ENCODE measurements around the gene PPP2R3C.
"Not testable (repeated sequence)": the region's sequence is repeated elsewhere in the genome, so short reads cannot be mapped to it uniquely, and the experiment has no call there.

PPP2R3C gene

DNA sequence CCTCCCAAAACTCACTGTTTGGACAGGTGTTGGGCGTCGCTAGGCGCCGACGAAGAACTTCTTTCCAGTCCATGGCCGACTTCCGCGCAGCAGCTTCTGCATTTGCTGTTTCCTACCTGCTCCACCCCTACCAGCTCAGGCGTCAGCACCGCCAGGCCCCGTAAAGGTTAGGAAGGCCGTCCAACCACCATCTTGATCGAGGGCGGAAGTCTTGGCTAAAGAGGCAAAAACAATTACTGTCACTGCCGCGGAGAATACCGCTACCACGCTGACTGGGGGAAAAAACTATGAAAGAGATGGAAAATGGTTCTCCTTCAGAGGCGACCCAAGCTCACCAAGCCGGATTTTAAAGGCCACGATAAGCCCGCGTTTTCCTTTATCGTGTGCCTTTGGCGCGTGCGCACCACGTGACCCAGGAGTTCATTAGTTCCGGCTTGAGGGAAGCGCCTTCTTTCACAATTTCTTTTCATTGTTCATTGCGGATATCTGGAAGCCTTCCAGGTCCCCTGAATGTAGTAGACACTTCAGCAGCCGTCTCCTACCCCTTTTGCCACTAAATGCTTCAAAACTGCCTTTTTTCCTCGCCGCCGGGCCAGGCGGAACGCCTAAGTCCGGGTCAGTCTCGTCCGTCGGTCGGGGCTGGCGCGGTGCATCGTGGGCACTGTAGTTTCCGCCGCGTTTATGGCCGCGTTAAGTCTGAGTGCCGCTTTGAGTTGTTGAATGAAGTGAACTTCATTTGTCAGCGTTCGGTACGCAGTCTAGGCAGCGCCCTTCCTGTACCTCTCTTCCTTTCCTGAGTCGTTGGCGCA is at the start of gene PPP2R3C, which contains the start of gene PRORP:
Gene PPP2R3C, minus strand, starts transcription at position 104 of the 809 bp plus-strand sequence. Its CDS starts 31 bp downstream, at position 73.
Gene PRORP, plus strand, starts transcription at position 666 of the 809 bp plus-strand sequence. CDS start 694 bp downstream, outside the sequence.
- H3K4me1 Mint-ChIP-seq (ENCODE audit: low read depth) = peaks cover 66% of the 10 kb centered on the region
- peak; percentile 90 for DNase-seq
- peaks cover 86% of the 10 kb centered on the region for H3K36me3 Mint-ChIP-seq (ENCODE audit: low read depth)
- H3K27ac Mint-ChIP-seq = peak within 1 kb of the TSS; percentile 100
- H3K9me3 Mint-ChIP-seq = no peaks in the 10 kb centered on the region
- H3K27me3 Mint-ChIP-seq = no peaks in the 10 kb centered on the region
- peak within 1 kb of the TSS; percentile 92 for H3K4me3 Mint-ChIP-seq

DNA sequence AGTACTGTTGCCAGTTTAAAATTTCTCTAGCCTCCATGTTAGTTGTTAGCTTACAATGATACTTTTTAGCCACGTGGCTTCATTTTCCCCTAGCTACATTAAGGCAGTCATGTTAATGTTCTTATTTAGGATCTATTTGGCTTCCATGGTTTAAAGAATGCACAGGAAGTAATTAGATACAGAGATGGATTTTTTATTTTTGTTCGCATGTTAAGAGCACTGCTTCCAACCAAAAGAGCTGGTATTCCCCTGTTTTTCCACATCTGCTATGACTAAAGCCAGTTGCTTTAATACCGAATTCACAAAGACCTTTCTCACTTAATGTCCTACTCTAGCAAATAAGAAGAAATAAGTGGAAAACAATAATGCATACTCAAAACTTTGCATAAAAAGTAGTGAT is 45.7 kb upstream of the PPP2R3C start:
- H3K4me1 Mint-ChIP-seq (ENCODE audit: low read depth) = peaks cover 8% of the 10 kb centered on the region
- no peak overlapping the region for H3K27ac Mint-ChIP-seq
- peaks cover 64% of the 10 kb centered on the region for H3K36me3 Mint-ChIP-seq (ENCODE audit: low read depth)
- DNase-seq = no peak
- no peak overlapping the region for H3K4me3 Mint-ChIP-seq
- no peaks in the 10 kb centered on the region for H3K27me3 Mint-ChIP-seq
- no peaks in the 10 kb centered on the region for H3K9me3 Mint-ChIP-seq

DNA sequence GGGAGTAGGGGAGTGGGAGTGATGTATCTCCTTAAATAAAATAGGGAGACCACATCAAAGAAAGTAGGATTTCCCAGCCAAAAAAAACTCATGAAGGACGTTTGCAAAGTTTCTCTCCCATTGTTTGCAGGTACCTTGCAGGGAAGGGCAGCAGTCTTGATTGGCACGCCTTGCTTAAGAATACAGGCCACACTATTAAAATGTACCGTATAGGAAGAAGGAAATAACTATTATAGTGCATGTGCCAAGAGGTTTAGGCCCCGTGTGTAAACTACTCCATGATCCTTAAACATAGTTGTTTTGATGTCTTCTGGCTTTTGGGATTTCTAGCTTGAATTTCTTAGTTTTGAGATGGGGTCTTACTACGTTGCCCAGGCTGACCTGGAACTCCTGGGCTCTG is 43.1 kb upstream of the PPP2R3C start:
- no peak overlapping the region for H3K4me3 Mint-ChIP-seq
- H3K36me3 Mint-ChIP-seq (ENCODE audit: low read depth) = peaks cover 59% of the 10 kb centered on the region
- no peaks in the 10 kb centered on the region for H3K9me3 Mint-ChIP-seq
- no peak overlapping the region for H3K27ac Mint-ChIP-seq
- peaks cover 33% of the 10 kb centered on the region for H3K4me1 Mint-ChIP-seq (ENCODE audit: low read depth)
- H3K27me3 Mint-ChIP-seq = no peaks in the 10 kb centered on the region
- no peak for DNase-seq

DNA sequence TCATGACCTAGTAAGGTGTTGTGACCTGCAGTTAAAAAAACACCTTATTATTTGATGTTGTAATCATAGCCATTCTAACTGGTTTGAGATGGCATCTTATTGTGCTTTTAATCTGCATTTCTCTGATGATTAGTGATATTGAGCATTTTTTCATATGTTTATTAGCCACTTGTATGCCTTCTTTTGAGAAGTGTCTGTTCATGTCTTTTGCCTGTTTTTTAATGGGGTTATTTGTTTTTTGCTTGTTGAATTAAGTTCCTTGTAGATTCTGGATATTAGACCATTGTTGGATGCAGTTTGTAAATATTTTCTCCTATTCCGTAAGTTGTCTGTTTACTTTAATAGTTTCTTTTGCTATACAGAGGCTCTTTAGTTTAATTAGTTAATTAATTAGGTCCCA is 41.6 kb upstream of the PPP2R3C start:
- Mint-ChIP-seq H3K9me3 (no peaks in the 10 kb centered on the region), H3K36me3 (ENCODE audit: low read depth) (peaks cover 61% of the 10 kb centered on the region), H3K4me1 (ENCODE audit: low read depth) (peaks cover 42% of the 10 kb centered on the region), H3K27ac (no peak overlapping the region), H3K4me3 (no peak overlapping the region), H3K27me3 (no peaks in the 10 kb centered on the region)
- no peak for DNase-seq

DNA sequence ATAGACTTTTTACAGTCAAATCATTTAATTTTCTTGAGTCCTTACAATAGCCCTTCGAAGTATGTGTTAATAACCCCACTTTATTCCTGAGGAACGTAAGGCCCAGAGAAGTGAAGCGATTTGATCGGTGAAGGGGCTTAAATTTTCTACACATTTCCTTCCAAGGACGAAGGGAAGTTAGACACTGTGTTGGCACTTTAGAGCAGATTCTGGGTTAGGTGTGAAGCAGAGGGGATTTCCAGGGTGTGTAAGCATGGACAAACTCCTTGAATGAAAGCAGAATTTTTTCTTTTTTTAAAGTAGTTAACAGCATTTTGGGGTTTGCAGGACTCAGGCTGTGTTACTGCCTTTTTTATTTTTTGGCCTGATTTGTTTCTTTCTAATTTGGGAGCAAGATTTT is 39.4 kb upstream of the PPP2R3C start:
- H3K9me3 Mint-ChIP-seq = no peaks in the 10 kb centered on the region
- peak overlapping the region; percentile 23 for H3K4me3 Mint-ChIP-seq
- peak overlapping the region; percentile 81 for H3K27ac Mint-ChIP-seq
- H3K4me1 Mint-ChIP-seq (ENCODE audit: low read depth) = peaks cover 50% of the 10 kb centered on the region
- no peaks in the 10 kb centered on the region for H3K27me3 Mint-ChIP-seq
- peaks cover 54% of the 10 kb centered on the region for H3K36me3 Mint-ChIP-seq (ENCODE audit: low read depth)
- no peak for DNase-seq

DNA sequence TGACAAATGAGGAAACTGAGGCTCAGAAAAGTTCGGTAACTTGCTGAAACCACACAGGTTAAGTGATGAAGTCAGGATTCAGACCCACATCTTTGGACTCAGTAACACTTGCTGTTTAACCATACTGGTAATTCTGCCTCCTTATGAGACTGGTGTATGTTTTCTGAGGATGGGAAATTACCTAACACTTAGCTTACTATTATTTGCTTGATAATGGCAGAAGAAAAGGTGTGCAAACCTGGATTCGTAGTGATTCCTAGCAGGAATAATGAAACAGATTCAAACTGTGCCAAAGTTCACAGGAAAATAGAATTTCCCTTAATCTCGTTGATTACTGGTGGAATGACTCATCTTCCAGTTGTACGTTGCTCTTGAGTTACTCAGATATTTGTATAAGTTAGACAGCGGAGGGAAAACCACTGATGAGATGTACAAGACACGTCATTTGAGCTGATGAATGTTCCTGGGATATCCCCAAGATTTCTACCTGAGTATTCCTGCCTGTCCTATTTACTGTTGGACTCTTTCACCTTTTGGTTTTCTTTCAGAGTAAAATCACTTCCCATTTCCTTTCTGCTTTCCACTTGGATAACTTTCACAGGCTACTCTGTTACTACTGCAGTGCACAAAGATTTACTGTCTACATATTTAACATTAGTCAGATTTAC is 38.1 kb upstream of the PPP2R3C start:
- Mint-ChIP-seq H3K27ac (peak overlapping the region; percentile 79), H3K36me3 (ENCODE audit: low read depth) (peaks cover 45% of the 10 kb centered on the region), H3K9me3 (no peaks in the 10 kb centered on the region), H3K4me1 (ENCODE audit: low read depth) (peaks cover 59% of the 10 kb centered on the region), H3K27me3 (no peaks in the 10 kb centered on the region), H3K4me3 (peak overlapping the region; percentile 18)
- no peak for DNase-seq

DNA sequence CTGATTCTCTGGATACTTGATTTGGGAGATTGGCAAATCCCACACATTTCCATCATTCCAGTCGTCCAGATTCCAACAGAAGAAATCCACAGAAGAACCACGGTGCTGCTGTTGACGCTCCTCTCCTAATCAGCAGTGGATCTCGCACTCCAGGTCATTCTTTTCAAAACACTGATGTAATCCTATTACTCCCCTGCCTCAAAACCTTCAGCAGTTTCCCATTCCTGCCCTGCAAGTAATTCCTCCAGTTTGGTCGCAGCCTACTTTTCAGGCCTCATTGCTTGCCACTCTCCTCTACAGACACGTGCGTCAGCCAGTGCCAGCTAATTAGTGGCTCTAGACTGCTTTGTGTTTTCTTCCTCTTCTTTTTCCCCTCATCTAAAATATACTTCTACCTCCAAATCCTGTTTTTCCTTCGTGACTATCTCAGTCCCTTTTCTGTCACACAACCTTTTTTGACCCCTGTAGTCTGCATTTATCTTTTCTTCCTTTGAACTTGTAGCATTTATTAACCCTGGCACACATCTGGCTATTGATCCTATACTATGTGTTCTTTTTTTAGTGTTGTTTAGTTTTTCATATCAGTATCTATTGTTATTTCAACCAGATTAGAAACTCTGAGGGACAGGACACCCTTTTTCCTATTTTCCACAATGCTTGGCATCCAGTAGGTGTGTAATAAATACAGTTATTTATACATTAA is 37.3 kb upstream of the PPP2R3C start:
- no peak overlapping the region for H3K4me3 Mint-ChIP-seq
- peak overlapping the region; percentile 79 for H3K27ac Mint-ChIP-seq
- DNase-seq = no peak
- peaks cover 39% of the 10 kb centered on the region for H3K36me3 Mint-ChIP-seq (ENCODE audit: low read depth)
- H3K27me3 Mint-ChIP-seq = no peaks in the 10 kb centered on the region
- H3K4me1 Mint-ChIP-seq (ENCODE audit: low read depth) = peaks cover 65% of the 10 kb centered on the region
- no peaks in the 10 kb centered on the region for H3K9me3 Mint-ChIP-seq

DNA sequence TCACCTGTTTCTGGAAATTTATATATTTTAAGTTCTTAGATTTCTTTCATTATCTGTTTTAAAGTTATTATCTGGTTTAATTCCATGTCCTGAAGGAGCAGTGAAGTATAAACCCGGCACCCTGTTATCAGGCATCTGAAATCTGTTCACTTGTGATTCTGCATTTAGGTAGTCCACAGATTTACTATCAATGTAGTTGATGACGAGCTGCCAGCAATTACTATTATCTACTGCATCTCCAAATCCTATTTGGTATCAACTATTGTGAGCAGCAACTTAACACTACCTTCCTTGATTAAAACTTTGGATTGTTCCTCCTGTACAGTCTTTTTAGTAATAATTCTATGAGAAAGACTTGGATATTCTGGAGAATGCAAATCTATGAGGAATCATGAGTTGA is 36.7 kb upstream of the PPP2R3C start:
- H3K36me3 Mint-ChIP-seq (ENCODE audit: low read depth) = peaks cover 35% of the 10 kb centered on the region
- H3K27me3 Mint-ChIP-seq = no peaks in the 10 kb centered on the region
- H3K4me3 Mint-ChIP-seq = no peak overlapping the region
- DNase-seq = no peak
- H3K4me1 Mint-ChIP-seq (ENCODE audit: low read depth) = peaks cover 69% of the 10 kb centered on the region
- H3K27ac Mint-ChIP-seq = no peak overlapping the region
- no peaks in the 10 kb centered on the region for H3K9me3 Mint-ChIP-seq

DNA sequence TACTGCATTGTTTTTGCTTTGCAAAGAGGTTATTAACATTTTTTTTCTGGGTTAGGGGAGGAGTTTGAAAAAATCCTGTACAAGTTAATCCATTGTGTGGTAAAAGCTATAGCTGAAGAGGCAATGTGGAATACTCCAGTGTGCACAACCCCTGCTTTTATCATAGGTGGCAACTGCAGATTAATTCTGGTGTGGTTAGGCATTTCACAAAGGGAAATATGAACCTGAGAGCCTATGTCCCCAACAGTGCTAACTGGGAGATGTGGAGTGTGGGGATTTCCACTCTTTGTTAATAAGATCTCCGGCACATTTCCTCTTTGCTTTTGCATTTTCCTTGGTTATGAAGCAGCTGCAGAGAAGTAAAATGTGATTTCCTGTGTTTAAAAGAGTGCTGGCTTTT is 34.2 kb upstream of the PPP2R3C start:
- Mint-ChIP-seq H3K4me1 (ENCODE audit: low read depth) (peaks cover 55% of the 10 kb centered on the region), H3K4me3 (no peak overlapping the region), H3K9me3 (no peaks in the 10 kb centered on the region), H3K36me3 (ENCODE audit: low read depth) (peaks cover 46% of the 10 kb centered on the region), H3K27ac (peak overlapping the region; percentile 70), H3K27me3 (no peaks in the 10 kb centered on the region)
- no peak for DNase-seq

DNA sequence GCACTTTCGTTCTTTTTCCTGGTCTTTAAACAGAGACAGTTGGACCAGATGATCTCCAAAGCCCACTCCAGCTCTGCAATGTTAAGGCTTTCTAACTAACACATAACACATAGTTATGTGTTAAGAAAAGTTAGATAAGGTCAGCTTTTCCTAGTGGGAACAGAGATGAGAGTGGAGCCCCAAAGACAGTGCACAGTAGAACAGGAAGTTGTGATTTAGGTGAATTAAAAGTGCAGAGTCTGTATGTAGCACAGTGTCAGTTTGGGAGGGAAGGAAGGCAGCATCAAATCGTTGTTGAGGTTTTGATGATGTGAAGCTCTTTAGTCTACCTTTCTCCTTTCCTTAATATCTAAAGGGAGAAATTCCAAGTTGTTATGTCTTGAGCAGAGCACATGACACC is 32.2 kb upstream of the PPP2R3C start:
- Mint-ChIP-seq H3K36me3 (ENCODE audit: low read depth) (peaks cover 42% of the 10 kb centered on the region), H3K27ac (no peak overlapping the region), H3K27me3 (no peaks in the 10 kb centered on the region), H3K9me3 (no peaks in the 10 kb centered on the region), H3K4me3 (no peak overlapping the region), H3K4me1 (ENCODE audit: low read depth) (peaks cover 45% of the 10 kb centered on the region)
- DNase-seq = no peak

DNA sequence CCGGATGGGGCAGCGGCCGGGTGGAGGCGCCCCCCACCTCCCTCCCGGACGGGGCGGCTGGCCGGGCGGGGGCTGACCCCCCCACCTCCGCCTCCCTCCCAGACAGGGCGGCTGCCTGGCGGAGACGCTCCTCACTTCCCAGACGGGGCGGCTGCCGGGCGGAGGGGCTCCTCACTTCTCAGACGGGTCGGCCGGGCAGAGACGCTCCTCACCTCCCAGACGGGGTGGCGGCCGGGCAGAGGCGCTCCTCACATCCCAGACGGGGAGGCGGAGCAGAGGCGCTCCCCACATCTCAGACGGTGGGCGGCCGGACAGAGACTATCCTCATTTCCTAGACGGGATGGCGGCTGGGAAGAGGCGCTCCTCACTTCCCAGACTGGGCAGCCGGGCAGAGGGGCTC is 30.7 kb upstream of the PPP2R3C start:
- not testable (repeated sequence) for H3K27me3 Mint-ChIP-seq, H3K4me3 Mint-ChIP-seq, H3K27ac Mint-ChIP-seq, DNase-seq, H3K9me3 Mint-ChIP-seq
- H3K4me1 Mint-ChIP-seq (ENCODE audit: low read depth) = peaks cover 46% of the 10 kb centered on the region
- peaks cover 43% of the 10 kb centered on the region for H3K36me3 Mint-ChIP-seq (ENCODE audit: low read depth)

DNA sequence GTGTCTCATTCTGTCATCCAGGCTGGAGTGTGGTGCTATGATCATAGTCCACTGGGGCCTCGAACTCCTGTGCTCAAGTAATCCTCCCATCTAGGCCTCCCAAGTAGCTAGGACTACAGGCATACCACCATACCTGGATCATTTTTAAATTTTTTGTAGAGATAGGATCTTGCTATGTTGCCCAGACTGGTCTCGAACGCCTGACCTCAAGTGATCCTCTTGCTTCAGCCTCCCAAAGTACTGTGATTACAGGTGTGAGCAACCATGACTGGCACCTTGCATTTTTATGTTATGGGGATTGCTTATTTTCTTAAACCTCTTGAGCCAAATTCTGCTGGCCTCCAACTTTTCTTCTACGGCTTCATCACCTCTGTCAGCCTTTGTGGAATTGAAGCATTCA is 27.4 kb upstream of the PPP2R3C start:
- H3K4me1 Mint-ChIP-seq (ENCODE audit: low read depth) = peaks cover 36% of the 10 kb centered on the region
- H3K27ac Mint-ChIP-seq = no peak overlapping the region
- H3K4me3 Mint-ChIP-seq = no peak overlapping the region
- no peaks in the 10 kb centered on the region for H3K27me3 Mint-ChIP-seq
- H3K9me3 Mint-ChIP-seq = no peaks in the 10 kb centered on the region
- DNase-seq = no peak
- peaks cover 58% of the 10 kb centered on the region for H3K36me3 Mint-ChIP-seq (ENCODE audit: low read depth)

DNA sequence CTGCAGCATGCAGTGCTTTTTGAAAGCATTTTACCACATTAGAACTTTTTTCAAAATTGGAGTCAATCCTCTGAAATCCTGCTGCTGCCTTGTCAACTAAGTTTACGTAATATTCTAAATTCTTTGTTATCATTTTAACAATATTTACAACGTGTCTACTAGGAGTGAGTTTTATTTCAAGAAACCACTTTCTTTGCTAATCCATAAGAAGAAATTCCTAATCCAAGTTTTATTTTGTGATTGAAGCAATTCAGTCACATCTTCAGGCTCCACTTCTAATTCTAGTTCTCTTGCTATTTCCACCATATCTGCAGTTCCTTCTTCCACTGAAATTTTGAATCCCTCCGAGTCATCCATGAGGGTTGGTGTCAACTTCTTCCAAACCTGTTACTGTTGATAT is 25.9 kb upstream of the PPP2R3C start:
- H3K4me3 Mint-ChIP-seq = no peak overlapping the region

DNA sequence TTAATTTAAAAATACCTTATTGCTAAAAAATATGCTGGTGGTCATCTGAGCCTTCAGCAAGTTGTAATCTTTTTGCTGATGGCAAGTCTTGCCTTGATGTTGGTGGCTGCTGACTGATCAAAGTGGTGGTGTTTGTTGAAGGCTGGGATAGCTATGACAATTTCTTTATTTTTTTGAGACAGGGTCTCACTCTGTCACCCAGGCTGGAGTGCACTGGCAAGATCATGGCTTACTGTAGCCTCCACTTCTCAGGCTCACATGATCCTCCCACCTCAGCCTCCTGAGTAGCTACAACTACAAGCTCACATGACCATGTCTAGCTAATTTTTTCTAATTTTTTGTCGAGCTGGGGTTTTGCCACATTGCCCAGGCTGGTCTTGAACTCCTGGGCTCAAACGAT is 25.4 kb upstream of the PPP2R3C start:
- peaks cover 57% of the 10 kb centered on the region for H3K36me3 Mint-ChIP-seq (ENCODE audit: low read depth)
- no peak overlapping the region for H3K27ac Mint-ChIP-seq
- H3K4me3 Mint-ChIP-seq = no peak overlapping the region
- peaks cover 27% of the 10 kb centered on the region for H3K4me1 Mint-ChIP-seq (ENCODE audit: low read depth)
- H3K9me3 Mint-ChIP-seq = no peaks in the 10 kb centered on the region
- DNase-seq = no peak
- H3K27me3 Mint-ChIP-seq = no peaks in the 10 kb centered on the region

More for the DNA sequence above, 25.9 kb upstream of the PPP2R3C start:
- H3K27me3 Mint-ChIP-seq = no peaks in the 10 kb centered on the region
- peaks cover 27% of the 10 kb centered on the region for H3K4me1 Mint-ChIP-seq (ENCODE audit: low read depth)
- H3K9me3 Mint-ChIP-seq = no peaks in the 10 kb centered on the region
- peaks cover 56% of the 10 kb centered on the region for H3K36me3 Mint-ChIP-seq (ENCODE audit: low read depth)
- no peak overlapping the region for H3K27ac Mint-ChIP-seq
- DNase-seq = no peak

Data from activated T-cell treated with anti-CD3 and anti-CD28 coated beads, Interleukin-2, amount 50 U/mL, for 24 hours (primary cell).